ENCODE data around the gene UBASH3A. TPM values are rescaled to one million over a fixed set of nuclear protein-coding genes. Genes with fewer than 3 reads are reported as not detected.

The UBASH3A gene
- total RNA-seq, 3 donors from 2014 or later (not counting 1 experiment from before 2014, with no cell fraction given), result 0.66 to 5.0 (median 2.0) TPM

DNA sequence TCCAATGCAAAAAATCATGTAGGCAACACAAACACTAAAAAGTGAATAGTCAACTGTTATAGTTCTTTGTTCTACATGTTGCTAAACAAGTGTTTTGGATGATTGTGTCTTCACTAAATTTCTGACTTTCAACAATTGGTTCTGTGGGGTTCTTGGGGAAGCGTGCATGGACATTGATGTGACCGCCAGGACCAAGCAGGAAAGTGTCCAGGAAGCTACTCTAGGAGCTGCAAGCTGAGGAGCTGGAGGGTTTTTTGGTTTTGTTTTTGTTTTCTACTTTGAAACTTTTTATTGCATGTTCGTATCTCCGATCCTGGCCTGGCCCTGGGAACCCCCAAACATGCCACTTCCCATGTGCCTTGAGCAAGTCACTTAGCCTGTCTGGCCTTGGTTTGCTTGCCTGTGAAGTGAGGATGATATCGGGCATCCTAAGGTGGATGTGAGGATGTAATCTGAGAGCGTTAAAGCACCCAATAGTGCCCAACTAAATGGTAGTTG lies 15.8 kb upstream of the UBASH3A start:
- intact Hi-C loops (cut with micrococcal nuclease), result no loop called here
- Mint-ChIP-seq H3K27ac (no peak overlapping the region), H3K4me3 (no peak overlapping the region), H3K4me1 (peaks cover 8 to 24% of the 10 kb centered on the region in 2 donors), H3K9me3 (no peaks in the 10 kb centered on the region), H3K27me3 (ENCODE audit: low read depth in 2 of 2) (peaks cover 47 to 60% of the 10 kb centered on the region in 2 donors), H3K36me3 (no peaks in the 10 kb centered on the region)
- H3K27ac ChIP-seq (ENCODE audit: low read length), result no peak overlapping the region
- no peak overlapping the region for H3K4me3 ChIP-seq (ENCODE audit: low read length)
- no peaks in the 10 kb centered on the region for H3K9me3 ChIP-seq (ENCODE audit: control insufficient read depth, insufficient read depth, low read length)
- DNase-seq (no peak), ATAC-seq (no peak)
- WGBS (ENCODE audit: insufficient coverage), result 94% methylated on average over 6 of the region's 6 CpGs
- no peak for TF ChIP-seq CTCF (IDR thresholded peaks at IDR 0.05)
- H3K27me3 ChIP-seq (ENCODE audit: control insufficient read depth, insufficient read depth, low read length), result no peaks in the 10 kb centered on the region
- H3K4me1 ChIP-seq (ENCODE audit: control insufficient read depth, insufficient read depth, low read length), result peaks cover 15% of the 10 kb centered on the region
- H3K36me3 ChIP-seq (ENCODE audit: control insufficient read depth, insufficient read depth, low read length), result no peaks in the 10 kb centered on the region

DNA sequence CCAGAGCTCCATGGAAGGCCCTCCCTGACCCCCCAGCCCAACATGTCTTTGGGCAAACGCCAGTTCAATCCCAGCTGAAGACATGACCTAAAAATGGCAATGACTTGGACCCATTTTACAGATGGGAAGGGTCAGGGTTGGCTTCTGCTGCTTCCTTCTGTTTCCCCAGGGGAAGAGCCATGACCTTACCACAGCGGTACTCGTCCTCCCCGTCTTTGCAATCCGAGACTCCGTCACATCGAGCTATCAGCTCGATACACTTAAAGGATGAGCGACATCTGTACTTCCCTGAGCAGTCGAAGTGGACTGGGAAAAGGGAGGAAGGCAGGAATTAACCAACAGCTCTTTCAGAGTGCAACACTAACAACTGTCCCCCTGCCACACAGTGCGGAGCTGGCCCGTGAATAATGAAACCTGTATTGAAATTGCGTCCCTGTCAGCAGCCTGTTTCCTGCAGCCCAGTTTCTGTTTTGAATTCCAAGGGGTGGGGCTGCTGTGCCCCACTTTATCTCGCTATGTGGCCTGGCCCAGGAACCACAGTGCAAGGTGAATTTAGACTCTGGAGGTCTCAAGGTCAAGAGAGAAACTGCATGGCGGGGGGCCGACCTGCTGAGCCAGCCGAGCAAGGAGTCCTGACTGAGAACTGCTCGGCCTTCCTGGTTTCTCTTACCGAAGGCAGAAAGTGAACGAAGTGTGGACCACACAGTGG lies 14.8 kb upstream of the UBASH3A start:
- Mint-ChIP-seq H3K27me3 (ENCODE audit: low read depth in 2 of 2) (peaks cover 53 to 60% of the 10 kb centered on the region in 2 donors), H3K4me1 (peaks cover 8 to 24% of the 10 kb centered on the region in 2 donors), H3K27ac (no peak overlapping the region), H3K36me3 (no peaks in the 10 kb centered on the region), H3K9me3 (no peaks in the 10 kb centered on the region), H3K4me3 (no peak overlapping the region)
- H3K27ac ChIP-seq (ENCODE audit: low read length), result no peak overlapping the region
- no peaks in the 10 kb centered on the region for H3K9me3 ChIP-seq (ENCODE audit: control insufficient read depth, insufficient read depth, low read length)
- DNase-seq (peak in 1 of 2 donors; percentile 39), ATAC-seq (peak; percentile 58 to 63 (median 62))
- H3K27me3 ChIP-seq (ENCODE audit: control insufficient read depth, insufficient read depth, low read length), result no peaks in the 10 kb centered on the region
- H3K36me3 ChIP-seq (ENCODE audit: control insufficient read depth, insufficient read depth, low read length), result no peaks in the 10 kb centered on the region
- TF ChIP-seq CTCF (IDR thresholded peaks at IDR 0.05), result no peak
- intact Hi-C loops (cut with micrococcal nuclease), result no loop called here
- H3K4me3 ChIP-seq (ENCODE audit: low read length), result no peak overlapping the region
- WGBS (ENCODE audit: insufficient coverage), result 64% methylated on average over 20 of the region's 20 CpGs
- peaks cover 17% of the 10 kb centered on the region for H3K4me1 ChIP-seq (ENCODE audit: control insufficient read depth, insufficient read depth, low read length)

- H3K36me3 ChIP-seq (ENCODE audit: control insufficient read depth, insufficient read depth, low read length), result no peaks in the 10 kb centered on the region
- ATAC-seq, result peak in 1 of 3 donors; percentile 7
- H3K27me3 ChIP-seq (ENCODE audit: control insufficient read depth, insufficient read depth, low read length), result no peaks in the 10 kb centered on the region
- H3K9me3 ChIP-seq (ENCODE audit: control insufficient read depth, insufficient read depth, low read length), result no peaks in the 10 kb centered on the region
- H3K27me3 Mint-ChIP-seq (ENCODE audit: low read depth in 2 of 2), result peaks cover 53 to 60% of the 10 kb centered on the region in 2 donors
- no peak overlapping the region for H3K27ac ChIP-seq (ENCODE audit: low read length)
- intact Hi-C loops (cut with micrococcal nuclease), result no loop called here
- H3K27ac Mint-ChIP-seq, result no peak overlapping the region
- no peak overlapping the region for H3K4me3 ChIP-seq (ENCODE audit: low read length)
- H3K4me3 Mint-ChIP-seq, result no peak overlapping the region
- H3K36me3 Mint-ChIP-seq, result no peaks in the 10 kb centered on the region
- TF ChIP-seq CTCF (IDR thresholded peaks at IDR 0.05), result no peak
- H3K9me3 Mint-ChIP-seq, result no peaks in the 10 kb centered on the region
- H3K4me1 Mint-ChIP-seq, result peaks cover 8 to 24% of the 10 kb centered on the region in 2 donors
- no peak for DNase-seq
- 73% methylated on average over 6 of the region's 6 CpGs for WGBS (ENCODE audit: insufficient coverage)
- peaks cover 17% of the 10 kb centered on the region for H3K4me1 ChIP-seq (ENCODE audit: control insufficient read depth, insufficient read depth, low read length)
Measured at GRCh38 chr21:42389449-42389835, 14.3 kb upstream of the UBASH3A start.
